Smooth muscle cell of trachea (primary cell): ENCODE measurements around the gene ZNF624. TPM values are rescaled to one million over a fixed set of nuclear protein-coding genes. Genes with fewer than 3 reads are reported as not detected.

Source experiments
- total RNA-seq: library from RNA; depleted of rRNA; stranded (reverse); fragments of >200 nt; gene quantifications from 2 replicates; pipeline ENCODE4 v1.2.1, GENCODE V29; 2014

The ZNF624 gene
- 4.8 and 6.0 TPM in 2 replicates for total RNA-seq

DNA sequence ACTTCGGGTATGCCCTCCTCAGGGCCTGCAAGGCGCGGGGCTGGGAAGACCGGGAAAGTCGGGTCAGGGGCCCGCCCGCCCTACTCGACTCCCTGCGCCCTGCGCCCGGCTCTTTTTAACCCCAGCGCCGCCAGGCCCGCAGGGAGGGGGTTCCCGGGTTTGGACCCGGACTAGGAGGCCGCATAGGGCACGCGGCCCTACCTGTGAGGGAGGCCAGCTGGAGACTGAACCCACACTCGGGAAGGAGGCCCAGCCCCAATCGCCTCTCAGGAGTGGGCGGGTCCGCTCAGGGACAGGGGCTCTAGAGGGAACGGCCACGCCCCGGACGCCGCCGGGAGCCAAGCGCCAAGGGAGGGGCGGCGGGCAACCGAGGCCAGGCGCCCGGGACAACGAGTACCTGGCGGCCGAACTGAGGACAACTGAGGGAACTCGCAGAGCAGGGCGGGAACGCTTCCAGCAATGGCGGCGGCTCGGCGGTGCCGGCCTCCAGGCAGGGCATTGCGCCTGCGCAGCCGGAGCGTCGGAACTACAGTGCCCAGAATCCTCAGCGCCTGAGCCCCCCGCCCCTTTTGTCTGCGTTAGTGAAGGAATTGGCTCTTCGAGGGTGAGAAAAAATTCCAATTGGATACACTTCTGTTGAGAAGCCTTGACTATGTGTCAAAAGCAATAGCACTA is at the start of gene ZNF624:
Gene ZNF624, minus strand, starts transcription at position 484 of the 675 bp plus-strand sequence.

DNA sequence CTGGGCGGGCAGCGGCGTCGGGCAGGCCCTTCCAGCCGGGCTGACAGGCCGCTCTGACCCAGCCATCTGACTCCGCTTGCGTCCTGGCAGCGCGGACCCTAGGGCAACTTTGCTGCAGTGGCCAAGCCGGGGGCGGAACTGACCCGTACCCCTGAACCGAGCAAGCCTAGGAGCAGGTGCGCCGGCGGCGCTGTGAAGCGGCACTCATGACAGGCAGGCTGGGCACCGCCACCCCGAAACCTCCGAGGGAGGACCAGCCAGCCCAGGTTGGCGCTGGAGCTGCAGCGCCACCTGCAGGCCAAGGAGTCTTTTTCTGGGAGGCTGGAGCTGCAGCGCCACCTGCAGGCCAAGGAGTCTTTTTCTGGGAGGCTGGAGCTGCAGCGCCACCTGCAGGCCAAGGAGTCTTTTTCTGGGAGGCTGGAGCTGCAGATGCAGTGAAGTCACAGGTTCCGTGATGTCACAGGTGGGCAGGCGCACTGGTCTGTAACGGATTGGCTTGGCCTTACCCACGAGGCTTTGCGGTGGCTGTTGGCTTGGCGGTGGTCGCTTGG is 36.2 kb upstream of the ZNF624 start, which contains the start of gene CCDC144A:
Gene CCDC144A, plus strand, starts transcription at position 511 of the 551 bp plus-strand sequence. CDS start 160 bp downstream, outside the sequence.

Other genes starting within 250 kb of the ZNF624 start
- gene TRPV2, start 238.3 kb downstream of the ZNF624 start, total RNA-seq: 89.5 and 120 TPM in 2 replicates
- 1.2 and 4.5 TPM in 2 replicates for gene LRRC75A, start 161.7 kb downstream of the ZNF624 start, total RNA-seq
- 8.3 and 12.1 TPM in 2 replicates for gene ZNF287, start 84.6 kb downstream of the ZNF624 start, total RNA-seq
- gene CCDC144A, start 36.4 kb upstream of the ZNF624 start, total RNA-seq: 4.2 and 10.9 TPM in 2 replicates